H1 (cell line): ENCODE results near the gene DDX1. TPM values are rescaled to one million over a fixed set of nuclear protein-coding genes. Genes with fewer than 3 reads are reported as not detected.

ENCODE experiments used
- BACH1 ChIP-seq: IDR thresholded peaks from 2 replicates; pipeline ENCODE4 v1.6.1; 2012; ENCODE audit warnings: low read length, improper control_type of control experiment
- BRCA1 ChIP-seq: IDR thresholded peaks from 2 replicates; pipeline ENCODE4 v1.6.1; 2012; ENCODE audit warnings: low read depth, low read length, improper control_type of control experiment
- CHD2 ChIP-seq: IDR thresholded peaks from 2 replicates; pipeline ENCODE4 v1.6.1; 2012; ENCODE audit warnings: low read length, improper control_type of control experiment
- FOSL1 ChIP-seq: IDR thresholded peaks from 2 replicates; pipeline ENCODE4 v1.6.1; 2011; ENCODE audit warnings: mild to moderate bottlenecking, low read depth, low read length, moderate library complexity; ENCODE audit not compliant: insufficient read depth
- KDM4A ChIP-seq: IDR thresholded peaks from one replicate; pipeline ENCODE4 v1.7.1; 2012; ENCODE audit warnings: low read depth, mild to moderate bottlenecking, moderate library complexity, low read length, inconsistent platforms; ENCODE audit not compliant: severe bottlenecking
- KDM5A ChIP-seq: fragments of 200-600 bp; IDR thresholded peaks from 2 replicates; pipeline ENCODE4 v1.7.1; 2012; ENCODE audit warnings: mild to moderate bottlenecking, low read length, inconsistent platforms, mixed read lengths
- POU5F1 ChIP-seq: IDR thresholded peaks from 2 replicates; pipeline ENCODE4 v1.6.1; 2011; ENCODE audit warnings: low read depth, mild to moderate bottlenecking, low read length, moderate library complexity
- SUZ12 ChIP-seq: fragments of 200-600 bp; sonication (generic); IDR thresholded peaks from 2 replicates; pipeline ENCODE4 v1.6.1; 2012; ENCODE audit warnings: mild to moderate bottlenecking, inconsistent platforms, low read length, moderate library complexity, mixed read lengths
- USF2 ChIP-seq: IDR thresholded peaks from 2 replicates; pipeline ENCODE4 v1.6.1; 2011; ENCODE audit warnings: low read length, improper control_type of control experiment
- polyA plus RNA-seq, 7 experiments: library from polyadenylated mRNA; depleted of rRNA in 3 of 7; stranded (reverse) in 5 of 7; unstranded in 2 of 7; fragments of >200 nt in 5 of 7; fragments of 200-250 nt in 2 of 7; gene quantifications; 1 replicate in 5 of 7; 2 replicates in 1 of 7; 4 replicates in 1 of 7; pipeline versions ENCODE4 v1.2.1 to v1.2.3, GENCODE V29; 2011 to 2013; ENCODE audit warnings: missing spikeins in 2 of 7, mixed read lengths in 2 of 7
- total RNA-seq: library from RNA; stranded (reverse); fragmentation: NEBNext Ultra II Directional; extraction: Animal tissue kit (Norgen Biotek cat#: 25700); gene quantifications from 2 replicates; pipeline ENCODE4 v1.2.1, GENCODE V29; 2021
- TF ChIP-seq, protein P1 (sequence below): fragments of 300-600 bp; sonication (generic); IDR thresholded peaks from 2 replicates; pipeline ENCODE4 v1.7.1; 2012; ENCODE audit warnings: low read length, moderate library complexity, mild to moderate bottlenecking, inconsistent platforms; ENCODE audit not compliant: insufficient replicate concordance

DDX1 gene
- total and polyA plus RNA-seq, 2 of the 8 experiments (the other 6 are each of a cell fraction or from before 2014, with no cell fraction given) = 51.1 to 161 TPM

GRCh38 chr2:15595936-15596335, 4.3 kb downstream of the DDX1 start (continued):
- TF ChIP-seq, protein P1, sequence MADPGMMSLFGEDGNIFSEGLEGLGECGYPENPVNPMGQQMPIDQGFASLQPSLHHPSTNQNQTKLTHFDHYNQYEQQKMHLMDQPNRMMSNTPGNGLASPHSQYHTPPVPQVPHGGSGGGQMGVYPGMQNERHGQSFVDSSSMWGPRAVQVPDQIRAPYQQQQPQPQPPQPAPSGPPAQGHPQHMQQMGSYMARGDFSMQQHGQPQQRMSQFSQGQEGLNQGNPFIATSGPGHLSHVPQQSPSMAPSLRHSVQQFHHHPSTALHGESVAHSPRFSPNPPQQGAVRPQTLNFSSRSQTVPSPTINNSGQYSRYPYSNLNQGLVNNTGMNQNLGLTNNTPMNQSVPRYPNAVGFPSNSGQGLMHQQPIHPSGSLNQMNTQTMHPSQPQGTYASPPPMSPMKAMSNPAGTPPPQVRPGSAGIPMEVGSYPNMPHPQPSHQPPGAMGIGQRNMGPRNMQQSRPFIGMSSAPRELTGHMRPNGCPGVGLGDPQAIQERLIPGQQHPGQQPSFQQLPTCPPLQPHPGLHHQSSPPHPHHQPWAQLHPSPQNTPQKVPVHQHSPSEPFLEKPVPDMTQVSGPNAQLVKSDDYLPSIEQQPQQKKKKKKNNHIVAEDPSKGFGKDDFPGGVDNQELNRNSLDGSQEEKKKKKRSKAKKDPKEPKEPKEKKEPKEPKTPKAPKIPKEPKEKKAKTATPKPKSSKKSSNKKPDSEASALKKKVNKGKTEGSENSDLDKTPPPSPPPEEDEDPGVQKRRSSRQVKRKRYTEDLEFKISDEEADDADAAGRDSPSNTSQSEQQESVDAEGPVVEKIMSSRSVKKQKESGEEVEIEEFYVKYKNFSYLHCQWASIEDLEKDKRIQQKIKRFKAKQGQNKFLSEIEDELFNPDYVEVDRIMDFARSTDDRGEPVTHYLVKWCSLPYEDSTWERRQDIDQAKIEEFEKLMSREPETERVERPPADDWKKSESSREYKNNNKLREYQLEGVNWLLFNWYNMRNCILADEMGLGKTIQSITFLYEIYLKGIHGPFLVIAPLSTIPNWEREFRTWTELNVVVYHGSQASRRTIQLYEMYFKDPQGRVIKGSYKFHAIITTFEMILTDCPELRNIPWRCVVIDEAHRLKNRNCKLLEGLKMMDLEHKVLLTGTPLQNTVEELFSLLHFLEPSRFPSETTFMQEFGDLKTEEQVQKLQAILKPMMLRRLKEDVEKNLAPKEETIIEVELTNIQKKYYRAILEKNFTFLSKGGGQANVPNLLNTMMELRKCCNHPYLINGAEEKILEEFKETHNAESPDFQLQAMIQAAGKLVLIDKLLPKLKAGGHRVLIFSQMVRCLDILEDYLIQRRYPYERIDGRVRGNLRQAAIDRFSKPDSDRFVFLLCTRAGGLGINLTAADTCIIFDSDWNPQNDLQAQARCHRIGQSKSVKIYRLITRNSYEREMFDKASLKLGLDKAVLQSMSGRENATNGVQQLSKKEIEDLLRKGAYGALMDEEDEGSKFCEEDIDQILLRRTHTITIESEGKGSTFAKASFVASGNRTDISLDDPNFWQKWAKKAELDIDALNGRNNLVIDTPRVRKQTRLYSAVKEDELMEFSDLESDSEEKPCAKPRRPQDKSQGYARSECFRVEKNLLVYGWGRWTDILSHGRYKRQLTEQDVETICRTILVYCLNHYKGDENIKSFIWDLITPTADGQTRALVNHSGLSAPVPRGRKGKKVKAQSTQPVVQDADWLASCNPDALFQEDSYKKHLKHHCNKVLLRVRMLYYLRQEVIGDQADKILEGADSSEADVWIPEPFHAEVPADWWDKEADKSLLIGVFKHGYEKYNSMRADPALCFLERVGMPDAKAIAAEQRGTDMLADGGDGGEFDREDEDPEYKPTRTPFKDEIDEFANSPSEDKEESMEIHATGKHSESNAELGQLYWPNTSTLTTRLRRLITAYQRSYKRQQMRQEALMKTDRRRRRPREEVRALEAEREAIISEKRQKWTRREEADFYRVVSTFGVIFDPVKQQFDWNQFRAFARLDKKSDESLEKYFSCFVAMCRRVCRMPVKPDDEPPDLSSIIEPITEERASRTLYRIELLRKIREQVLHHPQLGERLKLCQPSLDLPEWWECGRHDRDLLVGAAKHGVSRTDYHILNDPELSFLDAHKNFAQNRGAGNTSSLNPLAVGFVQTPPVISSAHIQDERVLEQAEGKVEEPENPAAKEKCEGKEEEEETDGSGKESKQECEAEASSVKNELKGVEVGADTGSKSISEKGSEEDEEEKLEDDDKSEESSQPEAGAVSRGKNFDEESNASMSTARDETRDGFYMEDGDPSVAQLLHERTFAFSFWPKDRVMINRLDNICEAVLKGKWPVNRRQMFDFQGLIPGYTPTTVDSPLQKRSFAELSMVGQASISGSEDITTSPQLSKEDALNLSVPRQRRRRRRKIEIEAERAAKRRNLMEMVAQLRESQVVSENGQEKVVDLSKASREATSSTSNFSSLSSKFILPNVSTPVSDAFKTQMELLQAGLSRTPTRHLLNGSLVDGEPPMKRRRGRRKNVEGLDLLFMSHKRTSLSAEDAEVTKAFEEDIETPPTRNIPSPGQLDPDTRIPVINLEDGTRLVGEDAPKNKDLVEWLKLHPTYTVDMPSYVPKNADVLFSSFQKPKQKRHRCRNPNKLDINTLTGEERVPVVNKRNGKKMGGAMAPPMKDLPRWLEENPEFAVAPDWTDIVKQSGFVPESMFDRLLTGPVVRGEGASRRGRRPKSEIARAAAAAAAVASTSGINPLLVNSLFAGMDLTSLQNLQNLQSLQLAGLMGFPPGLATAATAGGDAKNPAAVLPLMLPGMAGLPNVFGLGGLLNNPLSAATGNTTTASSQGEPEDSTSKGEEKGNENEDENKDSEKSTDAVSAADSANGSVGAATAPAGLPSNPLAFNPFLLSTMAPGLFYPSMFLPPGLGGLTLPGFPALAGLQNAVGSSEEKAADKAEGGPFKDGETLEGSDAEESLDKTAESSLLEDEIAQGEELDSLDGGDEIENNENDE = no peak
- TF ChIP-seq KDM4A (no peak), BACH1 (no peak), KDM5A (no peak), BRCA1 (no peak), FOSL1 (no peak), CHD2 (no peak), POU5F1 (no peak), USF2 (no peak), SUZ12 (no peak)
- TF ChIP-seq, all 59 proteins: peak for 0
